NCI-H2107 treated with DMSO at 0.1 percent for 48 hours (cell line): Measurements from ENCODE around the gene CABP2.
"Not testable (repeated sequence)": the region's sequence is repeated elsewhere in the genome, so short reads cannot be mapped to it uniquely, and the experiment has no call there.

Experiments
- DNase-seq: peaks from one replicate; lab custom pipeline; 2025; ENCODE audit not compliant: unreplicated experiment; lab: John Stamatoyannopoulos, UW

Gene CABP2

DNA sequence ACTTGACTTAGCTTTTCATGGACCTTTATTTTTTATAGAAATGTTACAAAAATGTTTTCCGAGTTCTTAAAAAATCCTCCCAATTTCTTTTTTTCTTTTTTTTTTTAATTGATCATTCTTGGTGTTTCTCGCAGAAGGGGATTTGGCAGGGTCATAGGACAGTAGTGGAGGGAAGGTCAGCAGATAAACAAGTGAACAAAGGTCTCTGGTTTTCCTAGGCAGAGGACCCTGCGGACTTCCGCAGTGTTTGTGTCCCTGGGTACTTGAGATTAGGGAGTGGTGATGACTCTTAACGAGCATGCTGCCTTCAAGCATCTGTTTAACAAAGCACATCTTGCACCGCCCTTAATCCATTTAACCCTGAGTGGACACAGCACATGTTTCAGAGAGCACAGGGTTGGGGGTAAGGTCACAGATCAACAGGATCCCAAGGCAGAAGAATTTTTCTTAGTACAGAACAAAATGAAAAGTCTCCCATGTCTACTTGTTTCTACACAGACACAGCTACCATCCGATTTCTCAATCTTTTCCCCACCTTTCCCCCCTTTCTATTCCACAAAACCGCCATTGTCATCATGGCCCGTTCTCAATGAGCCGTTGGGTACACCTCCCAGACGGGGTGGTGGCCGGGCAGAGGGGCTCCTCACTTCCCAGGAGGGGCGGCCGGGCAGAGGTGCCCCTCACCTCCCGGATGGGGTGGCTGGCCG lies 45.7 kb downstream of the CABP2 start:
- DNase-seq, result not testable (repeated sequence)

DNA sequence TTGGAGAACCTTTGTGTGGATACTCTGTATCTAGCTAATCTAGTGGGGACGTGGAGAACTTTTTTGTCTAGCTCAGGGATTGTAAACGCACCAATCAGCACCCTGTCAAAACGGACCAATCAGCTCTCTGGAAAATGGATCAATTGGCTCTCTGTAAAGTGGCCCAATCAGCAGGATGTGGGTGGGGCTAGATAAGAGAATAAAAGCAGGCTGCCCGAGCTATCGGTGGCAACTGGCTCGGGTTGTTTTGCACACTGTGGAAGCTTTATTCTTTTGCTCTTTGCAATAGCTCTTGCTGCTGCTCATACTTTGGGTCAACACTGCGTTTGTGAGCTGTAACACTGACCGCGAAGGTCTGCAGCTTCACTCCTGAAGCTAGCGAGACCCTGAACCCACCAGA lies 46.6 kb downstream of the CABP2 start:
- DNase-seq, result not testable (repeated sequence)

DNA sequence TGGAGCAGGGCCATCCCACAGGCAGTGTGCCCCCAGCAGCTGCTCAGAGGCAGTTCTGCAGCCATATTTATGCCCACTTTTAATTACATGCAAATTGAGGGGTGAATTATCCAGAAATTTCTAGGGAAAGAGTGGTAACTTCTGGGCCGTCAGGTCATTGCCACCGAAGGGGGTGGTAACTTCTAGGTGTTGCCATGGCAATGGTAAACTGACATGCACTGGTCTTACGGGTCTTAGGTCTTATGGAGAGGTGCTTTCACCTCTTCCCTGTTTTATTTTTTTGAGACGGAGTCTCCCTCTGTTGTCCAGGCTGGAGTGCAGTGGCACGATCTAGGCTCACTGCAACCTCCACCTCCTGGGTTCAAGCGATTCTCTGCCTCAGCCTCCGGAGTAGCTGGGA lies 50.4 kb downstream of the CABP2 start:
- no peak for DNase-seq

DNA sequence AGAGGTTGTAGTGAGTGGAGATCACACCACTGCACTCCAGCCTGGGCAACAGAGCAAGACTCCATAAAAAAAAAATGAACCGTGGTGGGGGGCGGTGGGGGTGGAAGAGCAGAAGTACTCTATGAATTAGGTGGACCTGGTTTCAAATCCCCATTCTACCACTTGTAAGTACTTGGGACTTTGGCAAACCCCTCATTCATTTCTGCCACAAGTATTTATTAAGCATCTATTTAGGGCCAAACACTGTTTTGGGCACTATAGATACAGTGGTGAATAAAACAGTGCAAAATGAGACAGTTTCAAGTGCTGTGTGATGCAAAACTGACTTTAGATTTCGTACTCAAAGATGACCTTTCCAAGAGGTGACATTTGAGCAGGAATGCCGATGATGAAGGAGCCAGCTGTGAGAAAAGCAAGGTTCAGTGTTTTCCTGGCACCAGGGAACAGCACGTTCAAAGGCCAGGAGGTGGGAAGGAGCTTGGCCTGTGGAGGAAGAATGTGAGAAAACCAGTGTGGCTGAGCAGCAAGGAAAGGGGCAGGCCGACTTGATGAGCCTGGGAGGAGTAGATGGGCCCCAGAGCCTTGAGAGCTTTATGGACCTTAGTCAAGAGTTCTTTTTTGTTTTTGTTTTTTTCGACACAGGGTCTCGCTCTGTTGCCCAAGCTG lies 52.8 kb downstream of the CABP2 start:
- no peak for DNase-seq

- DNase-seq, result no peak
These were observed 53.8 kb downstream of the CABP2 start for GRCh38 chr11:67469508-67469811.
